H1 (cell line): ENCODE data around the gene PLD6. TPM values are rescaled to one million over a fixed set of nuclear protein-coding genes. Genes with fewer than 3 reads are reported as not detected.

Experiments used
- CTCF ChIA-PET: fragments of 300-600 bp; sonication (Branson Sonifier 250); formaldehyde crosslinking; loops from one replicate; lab custom pipeline; 2021; ENCODE audit not compliant: partially characterized antibody; lab: Charles Lee
- POLR2A ChIA-PET: fragments of 300-600 bp; sonication (Branson Sonifier 250); formaldehyde crosslinking; loops from one replicate; lab custom pipeline; 2021; ENCODE audit warnings: inconsistent platforms; ENCODE audit not compliant: partially characterized antibody; lab: Charles Lee
- DNase-seq, 2 experiments: peaks; one replicate each; pipeline versions ENCODE4 v3.0.0 to v3.0.0-alpha.2; 2010 to 2022; ENCODE audit warnings: low spot score in 2 of 2, low read depth in 1 of 2, mixed read lengths in 1 of 2
- FAIRE-seq: peaks from 2 replicates; lab custom pipeline; 2011; peaks lifted over from hg19 to GRCh38; lab: Jason Lieb, UNC
- H2AFZ ChIP-seq: 2 replicates; pipeline ENCODE4 v1.8.1; 2012; ENCODE audit warnings: low read length, inconsistent platforms
- H2AK5ac ChIP-seq: 2 replicates; pipeline ENCODE4 v1.6.1; 2013; ENCODE audit warnings: low read depth, low read length
- H2BK120ac ChIP-seq: replicated peaks from 2 replicates; pipeline ENCODE3; 2013; ENCODE audit warnings: low read depth, low read length, inconsistent platforms
- H2BK12ac ChIP-seq: 2 replicates; pipeline ENCODE4 v1.6.1; 2013; ENCODE audit warnings: low read depth, low read length
- H2BK15ac ChIP-seq: 2 replicates; pipeline ENCODE4 v1.6.1; 2013; ENCODE audit warnings: low read length
- H2BK20ac ChIP-seq: 2 replicates; pipeline ENCODE4 v1.6.1; 2013; ENCODE audit warnings: low read length
- H2BK5ac ChIP-seq: 2 replicates; pipeline ENCODE4 v1.6.1; 2013; ENCODE audit warnings: low read depth, low read length
- H3K14ac ChIP-seq: 2 replicates; pipeline ENCODE4 v1.6.1; 2013; ENCODE audit warnings: inconsistent platforms; ENCODE audit not compliant: insufficient read length
- H3K18ac ChIP-seq: 2 replicates; pipeline ENCODE4 v1.6.1; 2013; ENCODE audit warnings: low read length; ENCODE audit errors: extremely low read depth
- H3K23ac ChIP-seq: 2 replicates; pipeline ENCODE4 v1.6.1; 2013; ENCODE audit warnings: inconsistent platforms; ENCODE audit not compliant: insufficient read length
- H3K23me2 ChIP-seq: 2 replicates; pipeline ENCODE4 v1.6.1; 2013; ENCODE audit warnings: low read depth, low read length
- H3K27ac ChIP-seq: 2 replicates; pipeline ENCODE4 v1.6.1; 2011; ENCODE audit warnings: low read depth, low read length, inconsistent platforms
- H3K27me3 ChIP-seq, 4 experiments: replicated peaks in 1 of 4; 1 replicate in 1 of 4; 2 replicates in 3 of 4; pipeline versions ENCODE4 v1.6.1 to v1.8.1; 2011 to 2013; ENCODE audit warnings: low read length in 3 of 4, mild to moderate bottlenecking in 3 of 4, inconsistent platforms in 2 of 4, mixed read lengths in 2 of 4, moderate library complexity in 1 of 4; ENCODE audit not compliant: control insufficient read depth in 3 of 4, insufficient read depth in 3 of 4; ENCODE audit errors: extremely low read depth in 1 of 4
- H3K36me3 ChIP-seq, 4 experiments: 2 replicates each; pipeline versions ENCODE4 v1.6.1 to v1.8.1; 2011 to 2013; ENCODE audit warnings: mild to moderate bottlenecking in 4 of 4, low read length in 3 of 4, moderate library complexity in 2 of 4, control low read depth in 1 of 4, inconsistent platforms in 1 of 4; ENCODE audit not compliant: insufficient read depth in 4 of 4, control insufficient read depth in 2 of 4
- H3K4ac ChIP-seq: replicated peaks from 2 replicates; pipeline ENCODE3; 2013; ENCODE audit warnings: low read length, low read depth, mixed read lengths, inconsistent platforms; ENCODE audit not compliant: insufficient read length
- H3K4me1 ChIP-seq, 4 experiments: replicated peaks in 1 of 4; 1 replicate in 1 of 4; 2 replicates in 3 of 4; pipeline versions ENCODE4 v1.6.1 to v1.8.1; 2011 to 2013; ENCODE audit warnings: low read length in 3 of 4, inconsistent platforms in 2 of 4, mixed read lengths in 1 of 4; ENCODE audit not compliant: insufficient read depth in 4 of 4, control insufficient read depth in 3 of 4
- H3K4me2 ChIP-seq, 2 experiments: 2 replicates each; pipeline versions ENCODE4 v1.6.1 to v1.8.1; 2011 to 2013; ENCODE audit warnings: low read depth in 2 of 2, low read length in 2 of 2, control low read depth in 1 of 2, inconsistent platforms in 1 of 2, mild to moderate bottlenecking in 1 of 2; ENCODE audit not compliant: insufficient read depth in 1 of 2
- H3K4me3 ChIP-seq, 4 experiments: fragments of 200-600, 300-600 bp in 1 of 4; sonication (generic), shearing (Covaris generic), sonication (Bioruptor Twin) in 1 of 4; 2 replicates each; pipeline versions ENCODE4 v1.5.1 to v1.8.1; 2011 to 2016; ENCODE audit warnings: low read length in 4 of 4, low read depth in 3 of 4, control low read depth in 2 of 4, inconsistent platforms in 2 of 4, mild to moderate bottlenecking in 2 of 4, mixed read lengths in 1 of 4, moderate library complexity in 1 of 4; ENCODE audit not compliant: insufficient read depth in 2 of 4; ENCODE audit errors: extremely low read depth in 1 of 4
- H3K56ac ChIP-seq: replicated peaks from 2 replicates; pipeline ENCODE3; 2013; ENCODE audit warnings: low read depth, mild to moderate bottlenecking, mixed read lengths, low read length, inconsistent platforms; ENCODE audit not compliant: insufficient read length
- H3K79me1 ChIP-seq: 2 replicates; pipeline ENCODE4 v1.6.1; 2013; ENCODE audit warnings: low read depth, low read length, control low read depth
- H3K79me2 ChIP-seq, 2 experiments: 2 replicates each; pipeline versions ENCODE4 v1.6.1 to v1.8.1; 2012 to 2013; ENCODE audit warnings: low read length in 2 of 2, mild to moderate bottlenecking in 2 of 2, inconsistent platforms in 1 of 2; ENCODE audit not compliant: insufficient read depth in 2 of 2, control insufficient read depth in 1 of 2
- H3K9ac ChIP-seq, 4 experiments: replicated peaks in 1 of 4; 1 replicate in 1 of 4; 2 replicates in 3 of 4; pipeline versions ENCODE4 v1.6.1 to v1.8.1; 2011 to 2013; ENCODE audit warnings: low read depth in 3 of 4, low read length in 3 of 4, control low read depth in 2 of 4, mild to moderate bottlenecking in 2 of 4, moderate library complexity in 2 of 4, inconsistent platforms in 1 of 4; ENCODE audit errors: extremely low read depth in 1 of 4
- H3K9me3 ChIP-seq, 2 experiments: 2 replicates each; pipeline versions ENCODE4 v1.6.1 to v1.8.1; 2012 to 2013; ENCODE audit warnings: mild to moderate bottlenecking in 2 of 2, moderate library complexity in 2 of 2, control low read depth in 1 of 2, inconsistent platforms in 1 of 2, low read depth in 1 of 2, low read length in 1 of 2, mixed read lengths in 1 of 2; ENCODE audit not compliant: insufficient read depth in 2 of 2
- H4K20me1 ChIP-seq, 2 experiments: replicated peaks in 1 of 2; 2 replicates each; pipeline versions ENCODE3 to v1.8.1; 2011 to 2013; ENCODE audit warnings: inconsistent platforms in 2 of 2, low read length in 2 of 2, mild to moderate bottlenecking in 1 of 2; ENCODE audit not compliant: insufficient read depth in 2 of 2, control insufficient read depth in 1 of 2
- H4K5ac ChIP-seq: 2 replicates; pipeline ENCODE4 v1.6.1; 2013; ENCODE audit warnings: low read length, low read depth, mixed read lengths, inconsistent platforms; ENCODE audit not compliant: insufficient read length
- H4K8ac ChIP-seq: 2 replicates; pipeline ENCODE4 v1.8.0; 2013; ENCODE audit warnings: mild to moderate bottlenecking, moderate library complexity, low read length, inconsistent platforms; ENCODE audit not compliant: insufficient read depth; ENCODE audit errors: extremely low read depth
- H4K91ac ChIP-seq: replicated peaks from 2 replicates; pipeline ENCODE3; 2013; ENCODE audit warnings: low read length, mixed read lengths, inconsistent platforms; ENCODE audit not compliant: insufficient read length
- ASH2L ChIP-seq: fragments of 200-600, 300-600 bp; sonication (generic); IDR thresholded peaks from one replicate; pipeline ENCODE4 v1.7.1; 2017; ENCODE audit warnings: low read length
- CHD2 ChIP-seq: IDR thresholded peaks from 2 replicates; pipeline ENCODE4 v1.6.1; 2012; ENCODE audit warnings: low read length, improper control_type of control experiment
- SIRT6 ChIP-seq: IDR thresholded peaks from one replicate; pipeline ENCODE4 v1.7.1; 2012; ENCODE audit warnings: low read length, inconsistent platforms
- TAF7 ChIP-seq: optimal IDR thresholded peaks from 2 replicates; pipeline ENCODE3; 2011; ENCODE audit warnings: low read depth, mild to moderate bottlenecking, inconsistent platforms, low read length, moderate library complexity, borderline replicate concordance
- TBP ChIP-seq: IDR thresholded peaks from 2 replicates; pipeline ENCODE4 v1.6.1; 2011; ENCODE audit warnings: low read depth, low read length, improper control_type of control experiment
- WGBS, 2 experiments: shearing (Covaris generic) in 1 of 2; methylation state at CpG; one replicate each; pipeline versions ENCODE4 v1.1.6 to v1.1.7; 2013 to 2015; ENCODE audit warnings: low lambda C conversion rate in 2 of 2, mixed read lengths in 2 of 2, inconsistent platforms in 1 of 2, low coverage in 1 of 2, missing lambda C conversion rate in 1 of 2; ENCODE audit not compliant: insufficient replicate concordance in 2 of 2, insufficient coverage in 1 of 2, insufficient read length in 1 of 2; ENCODE audit errors: extremely low coverage in 1 of 2, missing lambda C conversion rate in 1 of 2; 5-methylcytosine and 5-hydroxymethylcytosine counted together
- polyA plus RNA-seq, 7 experiments: library from polyadenylated mRNA; depleted of rRNA in 3 of 7; stranded (reverse) in 5 of 7; unstranded in 2 of 7; fragments of >200 nt in 5 of 7; fragments of 200-250 nt in 2 of 7; gene quantifications; 1 replicate in 5 of 7; 2 replicates in 1 of 7; 4 replicates in 1 of 7; pipeline versions ENCODE4 v1.2.1 to v1.2.3, GENCODE V29; 2011 to 2013; ENCODE audit warnings: missing spikeins in 2 of 7, mixed read lengths in 2 of 7
- total RNA-seq: library from RNA; stranded (reverse); fragmentation: NEBNext Ultra II Directional; extraction: Animal tissue kit (Norgen Biotek cat#: 25700); gene quantifications from 2 replicates; pipeline ENCODE4 v1.2.1, GENCODE V29; 2021
- TF ChIP-seq, protein P1 (sequence below), 3 experiments: IDR thresholded peaks; 1 replicate in 2 of 3; 2 replicates in 1 of 3; pipeline versions ENCODE4 v1.5.1 to v1.6.1; 2011; ENCODE audit warnings: low read length in 3 of 3, mild to moderate bottlenecking in 3 of 3, inconsistent platforms in 2 of 3, low read depth in 1 of 3, moderate library complexity in 1 of 3; ENCODE audit not compliant: insufficient read depth in 1 of 3; ENCODE audit errors: control extremely low read depth in 1 of 3
- TF ChIP-seq, protein P2 (sequence below): IDR thresholded peaks from 2 replicates; pipeline ENCODE4 v1.6.1; 2012; ENCODE audit warnings: low read length, inconsistent platforms

PLD6 gene
- total and polyA plus RNA-seq, 2 of the 8 experiments (the other 6 are each of a cell fraction or from before 2014, with no cell fraction given): 0.20 to 0.22 TPM

DNA sequence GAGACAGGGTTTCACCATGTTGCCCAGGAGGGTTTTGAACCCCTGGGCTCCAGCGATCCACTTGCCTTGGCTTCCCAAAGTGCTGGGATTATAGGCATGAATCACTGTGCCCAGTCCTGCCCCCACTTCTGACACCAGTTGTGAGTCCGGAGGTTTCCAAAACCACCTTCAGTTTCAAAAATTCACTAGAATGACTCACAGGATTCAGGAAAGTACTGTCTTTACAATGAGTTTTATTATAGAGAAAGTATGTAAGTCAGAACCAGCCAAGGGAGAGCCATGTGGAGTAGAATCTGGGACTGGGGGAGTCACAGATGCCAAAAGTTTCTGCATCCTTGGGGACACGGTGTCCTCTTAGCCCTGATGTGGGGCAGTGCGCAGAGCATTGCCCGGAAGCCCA lies 55.1 kb downstream of the PLD6 start:
- no peak for FAIRE-seq
- Histone ChIP-seq H3K4ac (no peak overlapping the region), H3K79me2 (no peaks in the 10 kb centered on the region), H4K91ac (no peak overlapping the region), H3K4me1 (no peaks in the 10 kb centered on the region), H2BK120ac (no peak overlapping the region), H3K4me3 (no peak overlapping the region), H2BK5ac (no peak overlapping the region), H2AFZ (no peak overlapping the region), H3K27ac (no peak overlapping the region), H2BK20ac (no peak overlapping the region), H2BK15ac (no peak overlapping the region), H2AK5ac (no peak overlapping the region), H3K79me1 (no peaks in the 10 kb centered on the region), H3K36me3 (peaks cover 5 to 22% (median 12%) of the 10 kb centered on the region in 4 experiments; a peak in 7 of 8 replicates), H4K5ac (no peak overlapping the region), H4K8ac (no peak overlapping the region), H3K14ac (no peak overlapping the region), H3K23ac (no peak overlapping the region), H2BK12ac (no peak overlapping the region), H4K20me1 (peaks cover 2 to 3% of the 10 kb centered on the region in 2 experiments), H3K9me3 (no peaks in the 10 kb centered on the region), H3K4me2 (no peak overlapping the region), H3K9ac (no peak overlapping the region), H3K18ac (no peak overlapping the region), H3K27me3 (no peaks in the 10 kb centered on the region), H3K23me2 (no peaks in the 10 kb centered on the region), H3K56ac (no peak overlapping the region)
- no peak for DNase-seq
- CTCF ChIA-PET: interaction anchor here (2.5 to 6.8 kb wide), 2 partner anchors 8 to 10 kb away, joined by 9 to 67 read pairs; no protein-coding TSS in a partner anchor
- WGBS, 2 experiments: 90% methylated on average over 5 of the region's 5 CpGs; no CpG with 5 or more reads in 1 of the 2 experiments
- POLR2A ChIA-PET: no interaction called here
- TF ChIP-seq SIRT6 (no peak), CHD2 (no peak), ASH2L (no peak), TBP (no peak), TAF7 (no peak)
- TF ChIP-seq, protein P1, sequence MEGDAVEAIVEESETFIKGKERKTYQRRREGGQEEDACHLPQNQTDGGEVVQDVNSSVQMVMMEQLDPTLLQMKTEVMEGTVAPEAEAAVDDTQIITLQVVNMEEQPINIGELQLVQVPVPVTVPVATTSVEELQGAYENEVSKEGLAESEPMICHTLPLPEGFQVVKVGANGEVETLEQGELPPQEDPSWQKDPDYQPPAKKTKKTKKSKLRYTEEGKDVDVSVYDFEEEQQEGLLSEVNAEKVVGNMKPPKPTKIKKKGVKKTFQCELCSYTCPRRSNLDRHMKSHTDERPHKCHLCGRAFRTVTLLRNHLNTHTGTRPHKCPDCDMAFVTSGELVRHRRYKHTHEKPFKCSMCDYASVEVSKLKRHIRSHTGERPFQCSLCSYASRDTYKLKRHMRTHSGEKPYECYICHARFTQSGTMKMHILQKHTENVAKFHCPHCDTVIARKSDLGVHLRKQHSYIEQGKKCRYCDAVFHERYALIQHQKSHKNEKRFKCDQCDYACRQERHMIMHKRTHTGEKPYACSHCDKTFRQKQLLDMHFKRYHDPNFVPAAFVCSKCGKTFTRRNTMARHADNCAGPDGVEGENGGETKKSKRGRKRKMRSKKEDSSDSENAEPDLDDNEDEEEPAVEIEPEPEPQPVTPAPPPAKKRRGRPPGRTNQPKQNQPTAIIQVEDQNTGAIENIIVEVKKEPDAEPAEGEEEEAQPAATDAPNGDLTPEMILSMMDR (IDR thresholded peaks at IDR 0.05; ENCODE audit: control extremely low read depth in 1 of 3, insufficient read depth in 1 of 3, low read depth in 1 of 3, low read length in 3 of 3): no peak
- TF ChIP-seq, protein P2, sequence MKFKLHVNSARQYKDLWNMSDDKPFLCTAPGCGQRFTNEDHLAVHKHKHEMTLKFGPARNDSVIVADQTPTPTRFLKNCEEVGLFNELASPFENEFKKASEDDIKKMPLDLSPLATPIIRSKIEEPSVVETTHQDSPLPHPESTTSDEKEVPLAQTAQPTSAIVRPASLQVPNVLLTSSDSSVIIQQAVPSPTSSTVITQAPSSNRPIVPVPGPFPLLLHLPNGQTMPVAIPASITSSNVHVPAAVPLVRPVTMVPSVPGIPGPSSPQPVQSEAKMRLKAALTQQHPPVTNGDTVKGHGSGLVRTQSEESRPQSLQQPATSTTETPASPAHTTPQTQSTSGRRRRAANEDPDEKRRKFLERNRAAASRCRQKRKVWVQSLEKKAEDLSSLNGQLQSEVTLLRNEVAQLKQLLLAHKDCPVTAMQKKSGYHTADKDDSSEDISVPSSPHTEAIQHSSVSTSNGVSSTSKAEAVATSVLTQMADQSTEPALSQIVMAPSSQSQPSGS: no peak
